GM21528 (cell line): Measurements from ENCODE around the gene CD63.

Experiments used
- ATAC-seq: cut with Tn5 transposase; IDR thresholded peaks from one replicate; pipeline ENCODE4 v1.9.1; 2021; ENCODE audit warnings: mild to moderate bottlenecking, moderate library complexity; ENCODE audit not compliant: unreplicated experiment, low FRiP score

CD63 gene

DNA sequence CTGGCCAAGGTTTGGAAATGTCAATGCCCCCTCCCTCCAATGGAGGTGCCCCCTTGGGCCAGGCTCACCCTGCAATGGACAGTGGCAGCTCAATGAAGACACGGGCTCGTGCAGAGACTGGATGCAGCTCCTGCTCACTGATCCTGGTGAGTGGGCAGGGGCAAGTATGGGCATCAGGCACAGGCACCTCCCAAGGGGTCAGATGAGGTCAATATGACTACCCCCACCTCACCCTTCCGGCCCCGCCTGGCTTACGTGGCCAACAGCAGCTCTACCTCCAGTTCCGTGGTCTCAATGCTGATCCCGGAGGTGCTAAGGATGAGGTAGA lies 34.7 kb downstream of the CD63 start:
- ATAC-seq = no peak

DNA sequence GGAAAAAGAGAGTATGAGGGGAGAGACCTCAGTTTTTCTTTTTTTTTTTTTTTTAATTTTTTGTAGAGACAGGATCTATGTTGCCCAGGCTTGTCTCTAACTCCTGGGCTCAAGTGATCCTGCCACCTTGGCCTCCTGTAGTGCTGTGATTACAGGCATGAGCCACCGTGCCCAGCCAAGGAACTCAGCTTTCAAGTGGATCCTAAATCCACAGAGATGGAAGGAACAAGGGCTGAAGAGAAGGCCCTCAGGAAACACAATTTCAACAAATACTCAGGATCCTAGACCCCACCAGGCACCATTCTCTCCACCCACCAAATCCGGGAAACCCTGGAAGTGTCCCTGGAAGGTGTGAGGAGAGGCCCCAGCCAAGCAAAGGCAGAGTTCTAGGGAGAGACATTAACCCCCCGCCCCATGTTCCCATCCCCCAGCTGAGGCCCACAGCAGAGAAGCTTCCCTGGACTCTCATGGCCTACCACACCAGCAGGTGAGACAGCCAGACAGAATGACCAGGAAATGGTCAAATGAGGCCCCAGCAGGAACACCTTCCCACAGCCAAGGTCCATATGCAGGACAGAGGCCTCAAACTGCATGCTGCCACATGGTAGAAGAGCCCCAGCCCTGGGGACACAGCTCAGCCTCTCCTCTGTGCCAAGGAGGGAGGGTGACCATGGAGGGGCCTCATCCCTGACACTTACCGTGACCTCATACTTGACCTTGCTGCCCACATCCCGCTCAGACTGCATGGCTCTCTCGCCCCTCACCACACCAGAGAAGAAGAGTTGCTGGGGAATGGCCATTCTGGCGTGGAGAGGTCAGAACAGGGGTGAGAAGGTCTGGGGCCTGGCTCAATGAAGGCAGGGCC lies 35.3 kb downstream of the CD63 start:
- ATAC-seq = no peak

DNA sequence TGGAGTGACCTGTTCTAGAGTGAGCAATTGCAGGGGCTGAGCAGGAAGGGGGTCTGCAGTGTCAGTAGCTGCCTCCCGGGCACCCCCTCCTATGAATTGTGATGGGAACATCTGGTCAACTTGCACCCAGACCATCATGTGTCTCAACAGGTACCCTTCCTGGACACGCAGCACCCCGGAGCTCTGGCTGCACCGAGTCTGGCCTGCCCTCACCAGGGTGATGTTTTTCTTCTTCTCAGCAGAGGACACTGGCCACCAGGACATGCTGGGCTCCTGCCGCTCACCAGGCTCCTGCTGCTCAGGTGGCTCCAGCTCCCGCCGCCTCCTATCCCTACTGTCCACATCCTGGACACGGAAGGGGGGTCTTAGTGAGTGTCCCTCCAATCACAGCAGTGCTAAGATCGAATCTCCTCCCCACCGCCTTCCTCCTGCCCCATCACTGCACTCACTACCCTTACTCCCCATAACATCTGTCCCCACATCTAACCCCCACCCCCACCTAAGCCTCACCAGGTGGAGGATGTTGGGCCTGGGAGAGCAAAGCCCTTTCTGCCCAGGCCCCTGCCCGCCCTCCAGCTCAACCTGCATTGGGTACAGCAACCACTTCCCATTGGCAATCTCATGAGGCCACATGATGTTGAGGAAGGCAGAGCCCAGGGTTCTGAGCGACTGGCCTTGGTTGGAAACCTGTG lies 36.0 kb downstream of the CD63 start:
- ATAC-seq = no peak

DNA sequence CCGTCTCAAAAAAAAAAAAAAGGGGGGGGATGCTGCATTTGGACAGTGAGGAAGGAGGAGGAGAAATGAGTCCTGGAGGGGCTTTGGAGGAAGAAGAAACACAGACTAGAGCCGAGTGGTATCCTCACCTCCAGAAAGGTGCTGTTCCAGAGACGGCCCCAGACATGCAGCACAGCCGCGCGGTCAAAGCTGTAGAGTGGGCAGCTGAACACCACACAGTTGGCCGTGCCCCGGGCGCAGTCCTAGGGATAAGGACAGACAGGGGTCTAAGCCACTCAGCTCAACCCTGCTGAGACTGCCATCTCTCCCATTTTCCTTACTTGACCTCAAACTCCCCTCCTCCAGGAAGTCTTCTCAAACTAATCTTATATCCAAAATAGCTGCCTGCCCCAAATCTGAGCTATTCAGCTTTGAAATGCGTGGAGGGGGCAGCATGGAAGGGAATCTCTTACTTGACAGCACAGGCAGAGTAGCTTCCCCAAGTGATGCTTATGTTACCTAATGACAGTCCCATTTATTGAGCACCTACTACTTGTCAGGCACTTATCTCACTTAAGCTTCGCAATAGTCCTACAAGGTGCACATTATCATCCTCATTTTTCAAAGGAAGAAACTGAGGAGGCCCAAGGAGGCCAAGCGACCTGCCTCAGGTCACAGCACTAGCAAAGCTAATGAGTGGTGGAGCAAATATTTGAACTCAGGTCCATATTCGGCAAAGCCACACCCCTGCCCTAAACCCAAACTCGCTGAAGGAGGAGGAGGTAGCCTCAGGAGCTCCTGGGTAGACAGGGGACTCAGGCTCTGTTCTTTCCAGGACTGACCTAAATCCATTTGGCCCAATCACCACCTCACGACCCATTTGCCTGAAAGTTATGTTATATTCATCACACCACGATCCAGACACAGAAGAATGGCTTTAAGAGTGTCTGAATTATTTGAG lies 39.8 kb downstream of the CD63 start:
- no peak for ATAC-seq

DNA sequence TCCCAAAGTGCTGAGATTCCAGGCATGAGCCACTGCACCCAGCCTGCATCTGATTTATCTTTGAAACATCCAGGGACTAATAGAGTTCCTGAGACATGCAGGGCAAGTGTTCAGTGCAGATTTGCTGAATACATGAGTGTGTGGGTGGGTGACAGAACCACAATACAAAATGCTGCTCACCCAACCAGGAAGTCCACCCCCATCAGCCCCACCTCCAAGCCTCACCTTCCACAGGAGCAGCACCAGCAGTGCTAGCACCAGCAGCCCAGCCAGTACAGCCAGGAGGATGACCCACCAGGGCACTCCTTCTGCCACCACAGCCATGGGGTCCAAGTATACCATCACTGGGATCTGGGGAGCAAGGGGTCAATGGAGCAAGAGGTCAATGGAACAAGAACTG lies 41.1 kb downstream of the CD63 start:
- no peak for ATAC-seq

DNA sequence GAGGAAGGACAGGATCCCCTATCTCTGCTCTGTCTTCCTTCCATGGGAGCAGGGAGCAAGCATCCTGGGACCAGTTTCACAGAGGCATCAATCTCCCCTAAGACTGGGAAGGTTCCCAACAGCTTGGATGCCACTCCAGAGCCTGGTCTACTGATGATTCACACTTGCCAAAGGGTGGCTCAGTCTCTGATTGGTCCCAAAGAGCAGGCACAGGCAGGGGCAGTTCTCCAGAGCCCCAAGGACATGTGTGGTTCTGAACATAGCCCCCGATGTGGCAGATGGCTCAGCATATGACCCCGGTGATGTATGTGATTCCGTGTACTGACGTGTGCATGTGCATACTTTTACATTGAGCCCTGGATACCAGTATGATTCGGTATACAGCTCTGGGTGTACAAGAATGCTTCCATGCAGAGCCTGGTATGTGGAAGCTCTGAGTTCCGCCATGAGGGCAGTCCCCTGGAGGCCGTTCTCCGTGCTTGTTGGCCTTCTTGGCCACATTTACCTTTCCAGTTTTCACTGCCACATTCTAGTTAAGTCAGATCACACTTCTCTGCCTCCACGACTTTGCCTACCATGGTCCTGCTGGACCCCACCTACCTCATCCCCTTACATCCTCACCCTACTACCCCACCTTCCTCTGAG lies 42.3 kb downstream of the CD63 start:
- ATAC-seq = no peak

DNA sequence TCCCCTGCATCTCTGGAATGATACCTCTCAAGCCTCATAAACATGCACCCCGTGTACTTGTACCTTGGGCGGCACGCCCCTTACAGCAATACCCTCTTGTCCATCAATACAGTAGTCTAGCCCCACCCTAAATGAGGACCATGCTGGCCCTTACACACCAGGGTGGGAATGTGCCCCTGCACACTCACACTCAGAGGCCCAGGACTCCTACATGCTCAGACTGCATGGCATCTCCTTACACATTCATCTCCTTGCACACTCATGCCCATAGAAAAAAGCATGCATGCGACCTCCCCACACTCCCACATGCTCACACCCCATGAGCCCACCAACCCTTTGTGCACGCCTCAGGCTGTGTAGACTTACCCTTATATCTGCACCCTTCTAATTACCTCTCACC lies 43.1 kb downstream of the CD63 start:
- no peak for ATAC-seq

DNA sequence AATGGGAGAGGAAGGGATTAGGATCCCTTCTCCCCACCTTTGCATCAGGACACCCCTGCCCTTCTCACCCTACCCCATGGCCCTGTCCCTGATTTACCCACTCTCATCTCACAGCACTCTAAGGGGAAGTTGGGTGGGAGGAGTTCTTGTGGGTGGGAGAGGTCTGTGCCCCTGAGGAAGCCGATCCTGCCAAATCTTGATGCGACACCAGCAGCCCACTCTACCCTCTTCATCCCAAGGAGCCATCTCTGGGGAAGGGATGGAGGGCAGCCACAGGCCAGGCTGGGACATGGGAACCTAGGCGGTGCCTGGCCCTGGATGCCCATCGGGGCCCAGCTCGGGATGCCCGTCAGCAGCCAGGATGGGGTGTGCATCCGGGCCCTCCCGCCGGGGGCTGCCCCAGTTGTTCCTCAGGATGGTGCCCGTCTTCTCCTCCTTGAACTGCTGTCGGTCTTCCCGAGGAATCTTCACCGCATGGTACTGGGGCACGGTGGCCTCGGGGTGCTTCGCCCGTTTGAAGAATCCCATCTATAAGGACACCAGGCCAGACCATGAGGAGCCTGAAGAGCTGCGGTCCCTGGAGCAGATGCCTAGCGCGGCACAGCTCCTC lies 43.9 kb downstream of the CD63 start:
- ATAC-seq = no peak

DNA sequence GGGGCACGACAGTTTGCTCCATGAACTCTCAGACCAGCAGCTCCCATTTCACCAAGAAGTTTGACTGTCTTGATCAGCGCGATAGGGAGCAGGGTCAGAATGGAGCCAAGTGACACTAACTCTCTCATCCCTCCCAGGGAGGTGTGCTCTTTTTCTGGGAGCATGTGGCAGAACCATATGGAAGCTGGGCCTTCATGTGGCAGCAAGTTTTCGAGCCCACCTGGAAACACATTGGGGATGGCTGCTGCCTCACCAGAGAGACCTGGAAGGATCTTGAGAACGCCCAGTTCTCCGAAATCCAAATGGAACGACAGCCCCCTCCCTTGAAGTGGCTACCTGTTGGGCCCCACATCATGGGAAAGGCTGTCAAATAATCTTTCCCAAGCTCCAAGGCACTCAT lies 45.1 kb downstream of the CD63 start:
- ATAC-seq = no peak

DNA sequence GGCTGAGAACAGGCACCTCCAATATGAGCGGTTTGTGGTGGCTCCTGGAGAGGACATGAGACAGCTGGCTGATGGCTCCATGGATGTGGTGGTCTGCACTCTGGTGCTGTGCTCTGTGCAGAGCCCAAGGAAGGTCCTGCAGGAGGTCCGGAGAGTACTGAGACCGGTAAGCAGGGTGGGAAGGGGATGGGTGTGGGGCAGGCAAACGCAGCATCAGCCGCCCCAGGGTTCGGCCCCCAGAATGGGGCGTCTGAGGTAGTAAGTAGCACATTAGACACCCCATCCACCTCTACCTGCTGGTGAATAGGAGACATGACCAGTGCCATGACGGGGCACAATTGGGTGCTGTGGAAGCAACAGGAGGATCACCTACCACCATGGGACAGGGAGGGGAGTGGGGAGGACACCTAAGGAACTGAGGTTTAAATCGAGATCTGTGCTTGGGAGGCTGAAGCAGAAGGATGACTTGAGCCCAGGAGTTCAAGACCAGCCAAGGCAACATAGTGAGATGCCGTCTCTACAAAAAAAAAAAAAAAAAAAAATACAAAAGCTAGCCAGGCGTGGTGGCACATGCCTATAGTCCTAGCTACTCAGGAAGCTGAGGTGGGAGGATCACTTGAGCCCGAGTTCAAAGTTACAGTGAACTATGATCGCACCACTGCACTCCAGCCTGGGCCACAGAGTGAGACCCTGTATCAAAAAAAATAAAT lies 46.6 kb downstream of the CD63 start:
- no peak for ATAC-seq

DNA sequence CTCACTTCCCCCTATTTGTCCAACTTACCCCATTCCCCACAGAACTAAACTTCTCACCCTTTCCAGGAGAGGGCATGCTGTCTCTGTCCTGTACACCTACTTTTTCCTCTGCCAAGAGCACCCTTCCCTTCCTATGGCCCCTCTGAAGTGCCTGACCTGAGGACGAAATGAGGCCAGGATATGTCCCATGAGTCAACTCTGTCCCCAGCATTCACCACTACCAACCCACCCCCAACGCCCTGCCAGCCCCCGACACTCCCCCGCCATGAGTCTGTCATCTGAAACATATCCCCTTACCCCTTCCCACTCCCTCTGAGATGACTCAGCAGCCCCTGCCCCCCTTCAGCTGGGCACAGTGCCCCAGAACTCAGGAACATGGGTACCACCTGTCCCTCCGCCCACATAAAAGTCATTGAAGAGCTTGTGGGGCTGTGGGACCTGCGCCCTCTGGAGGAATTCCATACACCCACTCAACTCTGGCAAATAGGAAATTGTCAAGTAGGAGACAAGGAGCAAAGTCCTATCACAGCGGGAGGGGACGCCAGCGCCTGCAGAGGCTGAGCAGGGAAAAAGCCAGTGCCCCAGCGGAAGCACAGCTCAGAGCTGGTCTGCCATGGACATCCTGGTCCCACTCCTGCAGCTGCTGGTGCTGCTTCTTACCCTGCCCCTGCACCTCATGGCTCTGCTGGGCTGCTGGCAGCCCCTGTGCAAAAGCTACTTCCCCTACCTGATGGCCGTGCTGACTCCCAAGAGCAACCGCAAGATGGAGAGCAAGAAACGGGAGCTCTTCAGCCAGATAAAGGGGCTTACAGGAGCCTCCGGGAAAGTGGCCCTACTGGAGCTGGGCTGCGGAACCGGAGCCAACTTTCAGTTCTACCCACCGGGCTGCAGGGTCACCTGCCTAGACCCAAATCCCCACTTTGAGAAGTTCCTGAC lies 47.4 kb downstream of the CD63 start:
- no peak for ATAC-seq

DNA sequence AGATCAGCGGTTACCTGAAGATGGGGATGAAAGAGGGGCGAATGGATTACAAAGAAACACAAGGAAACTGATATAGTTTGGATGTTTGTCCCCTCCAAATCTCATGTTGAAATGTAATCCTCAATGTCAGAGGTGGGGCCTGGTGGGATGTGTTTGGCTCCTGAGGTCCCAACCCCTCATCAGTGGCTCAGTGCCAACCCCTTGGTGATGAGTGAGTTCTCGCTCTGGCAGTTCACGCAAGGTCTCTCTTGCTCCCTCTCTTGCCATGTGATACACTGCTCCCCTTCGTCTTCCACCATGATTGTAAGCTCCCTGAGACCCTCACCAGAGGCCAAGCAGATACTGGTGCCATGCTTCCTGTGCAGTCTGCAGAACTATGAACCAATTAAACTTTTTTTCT lies 49.1 kb downstream of the CD63 start:
- no peak for ATAC-seq

DNA sequence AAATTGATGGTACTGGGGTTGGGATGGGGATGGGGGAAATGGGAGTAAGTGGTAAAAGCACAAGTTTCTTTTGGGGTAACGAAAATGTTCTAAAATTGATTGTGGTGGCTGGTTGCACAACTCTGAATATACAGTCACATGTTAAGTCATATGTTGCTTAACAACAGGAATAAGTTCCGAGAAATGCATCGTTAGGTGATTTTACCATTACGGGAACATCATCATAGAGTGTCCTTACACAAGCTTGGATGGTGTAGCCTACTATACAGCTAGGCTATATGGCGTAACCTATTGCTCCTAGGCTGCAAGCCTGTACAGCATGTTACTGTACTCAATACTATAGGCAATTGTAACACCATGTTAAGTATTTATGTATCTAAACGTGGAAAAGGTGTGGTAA lies 52.1 kb downstream of the CD63 start:
- ATAC-seq = no peak

DNA sequence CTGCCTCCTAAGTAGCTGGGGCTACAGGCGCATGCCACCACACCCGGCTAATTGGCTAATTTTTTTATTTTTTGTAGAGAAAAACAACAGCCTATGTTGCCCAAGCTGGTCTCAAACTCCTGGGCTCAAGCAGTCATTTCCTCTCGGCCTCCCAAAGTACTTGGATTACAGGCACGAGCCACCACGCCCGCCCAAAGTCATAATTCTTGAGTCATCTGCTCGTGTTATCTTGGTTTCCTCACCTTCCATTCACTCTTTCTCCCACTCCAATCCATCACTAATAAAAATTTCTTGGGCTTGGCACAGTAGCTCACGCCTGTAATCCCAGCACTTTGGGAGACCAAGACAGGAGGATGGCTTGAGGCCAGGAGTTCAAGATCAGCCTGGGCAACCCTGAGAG lies 53.1 kb downstream of the CD63 start:
- no peak for ATAC-seq
